Suprapubic skin (tissue), 4 donors: ENCODE data around the gene VAMP5. TPM values are rescaled to one million over a fixed set of nuclear protein-coding genes. Genes with fewer than 3 reads are reported as not detected.
"Not testable (repeated sequence)": the region's sequence is repeated elsewhere in the genome, so short reads cannot be mapped to it uniquely, and the experiment has no call there.

Experiments
- DNase-seq, 2 donors: peaks; one replicate each; pipeline ENCODE4 v3.0.0-alpha.2; 2019; ENCODE audit warnings: low spot score in 2 of 2
- H3K27ac ChIP-seq: fragments of 200-600 bp; sonication (generic); one replicate; pipeline ENCODE4 v1.5.1; 2019
- H3K27me3 ChIP-seq: fragments of 200-600 bp; sonication (generic); one replicate; pipeline ENCODE4 v1.5.1; 2019
- H3K36me3 ChIP-seq: fragments of 200-600 bp; sonication (generic); one replicate; pipeline ENCODE4 v1.5.1; 2019
- H3K4me1 ChIP-seq: fragments of 200-600 bp; sonication (generic); one replicate; pipeline ENCODE4 v1.5.1; 2019
- H3K4me3 ChIP-seq: fragments of 200-600 bp; sonication (generic); one replicate; pipeline ENCODE4 v1.5.1; 2019; ENCODE audit warnings: mild to moderate bottlenecking
- H3K9me3 ChIP-seq: fragments of 200-600 bp; sonication (generic); one replicate; pipeline ENCODE4 v1.5.1; 2019
- EP300 ChIP-seq: sonication (generic); formaldehyde crosslinking; IDR thresholded peaks from one replicate; pipeline ENCODE4 v1.6.1; 2017; ENCODE audit warnings: antibody characterized with exemption
- POLR2A ChIP-seq, 2 donors: fragments of 450-650 bp; IDR thresholded peaks; one replicate each; pipeline ENCODE4 v1.6.1; 2017; ENCODE audit warnings: antibody characterized with exemption in 2 of 2, mild to moderate bottlenecking in 2 of 2, moderate library complexity in 2 of 2
- POLR2AphosphoS5 ChIP-seq, 3 donors: sonication (generic); formaldehyde crosslinking; IDR thresholded peaks; one replicate each; pipeline ENCODE4 v1.6.1; 2017; ENCODE audit warnings: antibody characterized with exemption in 3 of 3
- WGBS: methylation state at CpG from one replicate; pipeline ENCODE4 v1.1.5; 2018; 5-methylcytosine and 5-hydroxymethylcytosine counted together
- total RNA-seq, 4 donors: library from RNA; depleted of rRNA; stranded (reverse); fragments of >200 nt; gene quantifications; one replicate each; pipeline ENCODE4 v1.1.0, GENCODE V29; 2016
- TF ChIP-seq, protein P1 (sequence below), 2 donors: fragments of 200-600 bp in 1 of 2; fragments of 450-650 bp in 1 of 2; sonication (generic) in 1 of 2; IDR thresholded peaks; one replicate each; pipeline ENCODE4 v1.5.1; 2016 to 2019; ENCODE audit warnings: antibody characterized with exemption in 2 of 2, mild to moderate bottlenecking in 1 of 2, moderate library complexity in 1 of 2

VAMP5 gene
- total RNA-seq, 4 donors from 2014 or later = 7.9 to 24.1 (median 14.0) TPM

DNA sequence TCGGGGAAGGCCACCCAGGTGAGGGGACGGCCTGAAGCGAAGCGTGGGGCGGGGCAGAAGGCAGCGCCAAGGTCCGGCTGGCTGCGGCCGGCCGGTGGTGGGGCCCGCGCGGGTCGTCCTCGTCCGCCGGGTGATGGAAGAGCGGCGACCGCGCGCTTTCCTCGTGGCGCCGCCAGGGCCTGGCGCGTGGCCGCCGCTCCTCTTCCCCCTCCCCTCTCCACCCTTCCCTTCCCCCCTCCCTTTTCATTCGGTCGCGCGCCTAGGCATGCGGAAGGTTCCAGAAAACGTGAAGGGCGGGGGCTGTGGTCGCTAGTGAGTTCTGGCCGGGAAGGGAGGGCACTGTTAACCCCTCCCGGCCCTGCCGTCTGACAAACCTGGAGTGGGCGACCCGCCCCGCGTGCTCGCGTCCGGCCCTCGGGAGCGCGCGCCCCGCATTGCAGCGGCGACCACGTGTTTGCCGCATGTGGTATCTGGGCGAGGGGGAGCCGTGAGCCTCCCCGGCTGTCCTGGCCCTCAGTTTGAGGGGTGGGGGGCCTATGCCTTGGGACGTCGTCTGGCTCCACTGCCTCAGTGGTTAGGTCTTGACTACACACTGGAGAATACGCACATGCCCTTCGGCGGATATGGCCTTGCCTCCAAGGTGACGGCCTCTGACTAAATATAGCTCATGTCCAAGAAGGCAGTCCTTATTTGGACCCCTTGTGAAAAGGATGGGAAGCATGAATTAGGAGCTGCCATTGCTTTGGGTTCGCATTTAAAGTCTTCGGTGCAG is 44.7 kb upstream of the VAMP5 start:
- peaks cover 64% of the 10 kb centered on the region for H3K4me1 ChIP-seq
- WGBS = 0% methylated on average over 27 of the region's 67 CpGs
- peak overlapping the region; percentile 79 for H3K4me3 ChIP-seq
- peak overlapping the region; percentile 98 for H3K27ac ChIP-seq
- peaks cover 37% of the 10 kb centered on the region for H3K36me3 ChIP-seq
- H3K27me3 ChIP-seq = no peaks in the 10 kb centered on the region
- TF ChIP-seq, protein P1, sequence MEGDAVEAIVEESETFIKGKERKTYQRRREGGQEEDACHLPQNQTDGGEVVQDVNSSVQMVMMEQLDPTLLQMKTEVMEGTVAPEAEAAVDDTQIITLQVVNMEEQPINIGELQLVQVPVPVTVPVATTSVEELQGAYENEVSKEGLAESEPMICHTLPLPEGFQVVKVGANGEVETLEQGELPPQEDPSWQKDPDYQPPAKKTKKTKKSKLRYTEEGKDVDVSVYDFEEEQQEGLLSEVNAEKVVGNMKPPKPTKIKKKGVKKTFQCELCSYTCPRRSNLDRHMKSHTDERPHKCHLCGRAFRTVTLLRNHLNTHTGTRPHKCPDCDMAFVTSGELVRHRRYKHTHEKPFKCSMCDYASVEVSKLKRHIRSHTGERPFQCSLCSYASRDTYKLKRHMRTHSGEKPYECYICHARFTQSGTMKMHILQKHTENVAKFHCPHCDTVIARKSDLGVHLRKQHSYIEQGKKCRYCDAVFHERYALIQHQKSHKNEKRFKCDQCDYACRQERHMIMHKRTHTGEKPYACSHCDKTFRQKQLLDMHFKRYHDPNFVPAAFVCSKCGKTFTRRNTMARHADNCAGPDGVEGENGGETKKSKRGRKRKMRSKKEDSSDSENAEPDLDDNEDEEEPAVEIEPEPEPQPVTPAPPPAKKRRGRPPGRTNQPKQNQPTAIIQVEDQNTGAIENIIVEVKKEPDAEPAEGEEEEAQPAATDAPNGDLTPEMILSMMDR (IDR thresholded peaks at IDR 0.05) = no peak
- peak; percentile 15 to 74 (median 44) for TF ChIP-seq POLR2AphosphoS5 (IDR thresholded peaks at IDR 0.05)
- peak; percentile 87 for DNase-seq
- no peaks in the 10 kb centered on the region for H3K9me3 ChIP-seq

DNA sequence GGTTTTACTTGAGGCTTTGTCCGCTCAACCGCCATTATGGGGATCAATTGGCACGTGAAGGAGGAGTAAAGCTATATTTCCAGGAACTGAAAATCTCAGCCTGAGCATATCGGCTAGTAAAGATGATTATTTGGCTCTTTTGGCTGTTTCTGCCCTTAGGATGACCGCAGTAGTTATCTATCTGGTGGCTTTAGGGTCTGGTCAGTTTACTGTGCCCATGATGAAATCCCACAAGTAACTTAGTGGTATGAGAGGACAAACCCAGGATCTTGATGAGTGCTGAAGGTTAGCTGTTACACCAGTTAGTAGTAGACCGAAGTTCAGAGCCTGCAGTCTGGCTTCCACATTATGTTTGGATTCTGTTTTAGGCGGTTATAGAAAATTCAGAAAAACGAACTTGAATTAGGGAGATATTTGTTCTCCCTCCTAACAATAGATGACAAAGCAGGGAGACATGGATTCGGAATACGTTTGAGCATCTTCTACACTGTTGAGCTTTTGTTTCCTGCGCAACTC is 44.0 kb upstream of the VAMP5 start:
- DNase-seq = no peak
- peak overlapping the region; percentile 79 for H3K4me3 ChIP-seq
- peaks cover 65% of the 10 kb centered on the region for H3K4me1 ChIP-seq
- peak overlapping the region; percentile 98 for H3K27ac ChIP-seq
- TF ChIP-seq EP300 = no peak
- TF ChIP-seq, protein P1 (IDR thresholded peaks at IDR 0.05) = no peak
- TF ChIP-seq POLR2AphosphoS5 (IDR thresholded peaks at IDR 0.05) = no peak
- no peak for TF ChIP-seq POLR2A (IDR thresholded peaks at IDR 0.05)
- WGBS = 5% methylated on average over 11 of the region's 11 CpGs
- no peaks in the 10 kb centered on the region for H3K27me3 ChIP-seq
- H3K9me3 ChIP-seq = no peaks in the 10 kb centered on the region
- H3K36me3 ChIP-seq = peaks cover 43% of the 10 kb centered on the region

DNA sequence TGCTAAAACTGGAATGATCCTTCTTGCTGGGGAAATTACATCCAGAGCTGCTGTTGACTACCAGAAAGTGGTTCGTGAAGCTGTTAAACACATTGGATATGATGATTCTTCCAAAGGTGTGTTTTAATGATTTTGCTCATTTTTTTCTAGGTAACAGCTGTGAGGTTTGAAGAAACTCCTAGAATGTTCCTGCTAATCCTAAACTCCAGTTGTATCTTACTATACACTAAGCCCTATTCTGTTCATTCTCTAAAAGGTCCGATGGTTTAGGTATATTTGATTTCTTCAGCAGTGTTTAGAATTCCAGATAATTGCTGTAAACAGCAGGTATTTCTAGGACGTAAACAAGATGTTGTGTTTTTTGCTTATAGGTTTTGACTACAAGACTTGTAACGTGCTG is 43.0 kb upstream of the VAMP5 start:
- peaks cover 45% of the 10 kb centered on the region for H3K36me3 ChIP-seq
- no peaks in the 10 kb centered on the region for H3K9me3 ChIP-seq
- peak overlapping the region; percentile 79 for H3K4me3 ChIP-seq
- WGBS = 31% methylated on average over 4 of the region's 4 CpGs
- no peaks in the 10 kb centered on the region for H3K27me3 ChIP-seq
- H3K27ac ChIP-seq = peak overlapping the region; percentile 98
- TF ChIP-seq EP300 (no peak), POLR2AphosphoS5 (IDR thresholded peaks at IDR 0.05) (no peak), POLR2A (IDR thresholded peaks at IDR 0.05) (no peak)
- TF ChIP-seq, protein P1 (IDR thresholded peaks at IDR 0.05) = no peak
- no peak for DNase-seq
- H3K4me1 ChIP-seq = peaks cover 71% of the 10 kb centered on the region

DNA sequence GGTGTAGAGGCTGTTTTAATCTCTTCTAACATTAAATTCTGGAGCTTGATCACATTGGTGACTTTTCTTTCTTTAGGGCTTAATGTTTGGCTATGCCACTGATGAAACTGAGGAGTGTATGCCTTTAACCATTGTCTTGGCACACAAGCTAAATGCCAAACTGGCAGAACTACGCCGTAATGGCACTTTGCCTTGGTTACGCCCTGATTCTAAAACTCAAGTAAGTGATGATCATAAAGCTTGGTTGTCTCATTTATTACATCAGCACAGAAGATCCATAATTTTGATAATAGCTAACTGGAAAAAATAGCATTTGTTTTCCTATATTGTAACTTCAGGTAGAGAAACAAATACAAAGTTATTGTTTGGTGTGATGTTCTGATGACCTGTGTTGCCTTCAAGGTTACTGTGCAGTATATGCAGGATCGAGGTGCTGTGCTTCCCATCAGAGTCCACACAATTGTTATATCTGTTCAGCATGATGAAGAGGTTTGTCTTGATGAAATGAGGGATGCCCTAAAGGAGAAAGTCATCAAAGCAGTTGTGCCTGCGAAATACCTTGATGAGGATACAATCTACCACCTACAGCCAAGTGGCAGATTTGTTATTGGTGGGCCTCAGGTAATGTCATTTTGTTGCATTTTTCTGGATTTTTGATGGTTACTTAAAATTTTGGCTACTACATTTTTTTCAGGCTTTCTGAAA is 42.3 kb upstream of the VAMP5 start:
- WGBS = 24% methylated on average over 5 of the region's 5 CpGs
- H3K27me3 ChIP-seq = no peaks in the 10 kb centered on the region
- peaks cover 74% of the 10 kb centered on the region for H3K4me1 ChIP-seq
- H3K27ac ChIP-seq = peak overlapping the region; percentile 98
- peak overlapping the region; percentile 79 for H3K4me3 ChIP-seq
- TF ChIP-seq, protein P1 (IDR thresholded peaks at IDR 0.05) = no peak
- TF ChIP-seq POLR2AphosphoS5 (IDR thresholded peaks at IDR 0.05) (no peak), POLR2A (IDR thresholded peaks at IDR 0.05) (no peak), EP300 (no peak)
- H3K9me3 ChIP-seq = no peaks in the 10 kb centered on the region
- peak in 1 of 2 donors; percentile 65 for DNase-seq
- peaks cover 45% of the 10 kb centered on the region for H3K36me3 ChIP-seq

DNA sequence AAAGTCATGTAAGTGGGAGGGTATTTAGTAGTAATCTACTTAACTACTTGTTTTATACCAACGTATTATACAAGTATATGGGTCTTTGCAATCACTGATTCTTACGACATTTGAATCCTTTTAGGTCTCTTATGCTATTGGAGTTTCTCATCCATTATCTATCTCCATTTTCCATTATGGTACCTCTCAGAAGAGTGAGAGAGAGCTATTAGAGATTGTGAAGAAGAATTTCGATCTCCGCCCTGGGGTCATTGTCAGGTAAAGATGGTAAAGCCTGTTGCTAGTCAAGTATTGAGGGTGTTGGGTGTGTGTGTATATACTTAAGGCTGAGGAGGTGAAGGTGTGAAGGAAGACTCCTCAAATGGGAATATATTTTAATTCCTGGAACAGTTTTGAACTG is 41.5 kb upstream of the VAMP5 start:
- 78% methylated on average over 4 of the region's 4 CpGs for WGBS
- peaks cover 74% of the 10 kb centered on the region for H3K4me1 ChIP-seq
- DNase-seq = no peak
- no peaks in the 10 kb centered on the region for H3K9me3 ChIP-seq
- peaks cover 48% of the 10 kb centered on the region for H3K36me3 ChIP-seq
- TF ChIP-seq POLR2A (IDR thresholded peaks at IDR 0.05) = no peak
- TF ChIP-seq, protein P1 (IDR thresholded peaks at IDR 0.05) = no peak
- TF ChIP-seq POLR2AphosphoS5 (IDR thresholded peaks at IDR 0.05) = no peak
- no peak for TF ChIP-seq EP300
- no peaks in the 10 kb centered on the region for H3K27me3 ChIP-seq
- H3K4me3 ChIP-seq = peak overlapping the region; percentile 79
- H3K27ac ChIP-seq = no peak overlapping the region

DNA sequence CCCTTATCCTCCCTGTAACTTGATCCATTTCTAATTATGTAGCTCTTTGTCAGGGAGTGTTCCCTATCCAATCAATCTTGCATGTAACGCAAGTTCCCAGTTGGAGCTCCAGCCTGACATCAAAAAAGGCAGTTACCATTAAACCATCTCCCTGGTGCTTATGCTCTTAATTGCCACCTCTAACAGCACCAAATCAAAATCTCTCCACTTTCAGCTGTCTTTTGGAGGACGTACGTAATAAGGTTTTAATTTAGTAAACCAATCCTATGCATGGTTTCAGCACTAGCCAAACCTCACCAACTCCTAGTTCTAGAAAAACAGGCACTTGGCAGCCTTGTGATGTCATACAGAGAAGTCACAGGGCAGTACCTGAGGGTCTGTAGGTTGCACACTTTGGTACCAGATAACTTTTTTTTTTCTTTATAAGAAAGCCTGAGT is 40.0 kb upstream of the VAMP5 start:
- peaks cover 73% of the 10 kb centered on the region for H3K4me1 ChIP-seq
- H3K27me3 ChIP-seq, H3K27ac ChIP-seq, H3K4me3 ChIP-seq, H3K9me3 ChIP-seq: not testable (repeated sequence)
- WGBS = 64% methylated on average over 3 of the region's 3 CpGs
- peak in 1 of 2 donors; percentile 5 for DNase-seq
- H3K36me3 ChIP-seq = peaks cover 51% of the 10 kb centered on the region

DNA sequence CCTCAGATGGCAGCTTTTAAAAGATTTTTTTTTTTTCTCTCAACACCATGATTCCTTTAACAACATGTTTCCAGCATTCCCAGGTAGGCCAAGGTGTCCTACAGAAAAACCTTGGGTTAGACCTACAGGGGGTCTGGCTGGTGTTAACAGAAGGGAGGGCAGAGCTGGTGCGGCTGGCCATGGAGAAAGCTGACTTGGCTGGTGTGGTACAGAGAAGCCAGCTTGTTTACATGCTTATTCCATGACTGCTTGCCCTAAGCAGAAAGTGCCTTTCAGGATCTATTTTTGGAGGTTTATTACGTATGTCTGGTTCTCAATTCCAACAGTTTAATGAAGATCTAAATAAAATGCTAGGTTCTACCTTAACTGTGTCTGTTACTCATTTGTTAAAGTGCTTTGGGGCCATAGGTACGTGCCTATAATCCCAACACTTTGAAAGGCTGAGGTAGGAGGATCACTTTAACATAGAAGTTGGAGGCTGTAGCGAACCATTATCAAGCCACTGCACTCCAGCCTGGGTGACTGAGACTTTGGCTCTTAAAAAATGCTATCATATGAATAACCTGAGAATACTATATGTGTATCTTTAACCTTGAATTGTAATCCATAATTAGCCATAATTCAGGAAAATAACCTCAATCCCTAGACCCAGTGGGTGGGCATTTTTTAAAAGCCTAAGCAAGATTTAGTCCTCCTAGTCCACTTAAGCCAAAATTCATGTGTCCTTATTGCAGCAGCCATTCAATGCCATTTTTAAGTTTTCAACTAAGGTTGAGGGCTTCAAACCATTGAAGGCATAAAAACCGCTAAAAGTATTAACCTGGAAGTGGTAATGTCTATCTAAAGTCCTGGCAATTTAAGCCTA is 39.1 kb upstream of the VAMP5 start:
- H3K36me3 ChIP-seq = peaks cover 60% of the 10 kb centered on the region
- H3K27me3 ChIP-seq, H3K9me3 ChIP-seq, H3K27ac ChIP-seq, H3K4me3 ChIP-seq: not testable (repeated sequence)
- 62% methylated on average over 5 of the region's 5 CpGs for WGBS
- peak in 1 of 2 donors; percentile 19 for DNase-seq
- H3K4me1 ChIP-seq = peaks cover 76% of the 10 kb centered on the region
